GM12864 (cell line): ENCODE data around the gene HOXD9.

Source experiments
- DNase-seq: peaks from one replicate; pipeline ENCODE4 v3.0.0-alpha.2; 2011; ENCODE audit warnings: low read depth
- H3K4me3 ChIP-seq: 2 replicates; pipeline ENCODE4 v1.5.1; 2011; ENCODE audit warnings: mild to moderate bottlenecking, low read depth, low read length, control low read depth
- TF ChIP-seq, protein P1 (sequence below): IDR thresholded peaks from 2 replicates; pipeline ENCODE4 v1.5.1; 2011; ENCODE audit warnings: low read depth, mild to moderate bottlenecking, moderate library complexity, low read length, control low read depth, inconsistent platforms; ENCODE audit errors: missing control alignments

Gene HOXD9

DNA sequence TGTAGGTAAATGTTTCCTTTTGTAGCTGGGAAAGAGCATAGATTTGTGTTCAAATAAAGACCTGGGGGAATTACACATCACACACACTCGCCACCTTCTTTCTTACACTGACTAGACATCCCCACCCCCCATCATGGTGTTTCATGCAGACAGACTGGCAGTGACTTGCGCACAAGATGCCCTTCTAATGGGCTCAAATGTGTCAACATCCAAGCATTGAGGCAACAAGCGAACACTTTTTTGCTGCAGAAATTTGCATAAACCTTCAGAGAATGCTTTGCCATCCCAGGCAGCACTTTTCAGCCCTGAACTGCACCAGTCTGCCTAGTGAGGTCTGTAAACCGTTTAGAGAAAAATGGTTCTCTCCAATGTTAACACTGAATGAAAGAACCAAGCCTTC lies 11.5 kb downstream of the HOXD9 start:
- no peak for DNase-seq
- TF ChIP-seq, protein P1, sequence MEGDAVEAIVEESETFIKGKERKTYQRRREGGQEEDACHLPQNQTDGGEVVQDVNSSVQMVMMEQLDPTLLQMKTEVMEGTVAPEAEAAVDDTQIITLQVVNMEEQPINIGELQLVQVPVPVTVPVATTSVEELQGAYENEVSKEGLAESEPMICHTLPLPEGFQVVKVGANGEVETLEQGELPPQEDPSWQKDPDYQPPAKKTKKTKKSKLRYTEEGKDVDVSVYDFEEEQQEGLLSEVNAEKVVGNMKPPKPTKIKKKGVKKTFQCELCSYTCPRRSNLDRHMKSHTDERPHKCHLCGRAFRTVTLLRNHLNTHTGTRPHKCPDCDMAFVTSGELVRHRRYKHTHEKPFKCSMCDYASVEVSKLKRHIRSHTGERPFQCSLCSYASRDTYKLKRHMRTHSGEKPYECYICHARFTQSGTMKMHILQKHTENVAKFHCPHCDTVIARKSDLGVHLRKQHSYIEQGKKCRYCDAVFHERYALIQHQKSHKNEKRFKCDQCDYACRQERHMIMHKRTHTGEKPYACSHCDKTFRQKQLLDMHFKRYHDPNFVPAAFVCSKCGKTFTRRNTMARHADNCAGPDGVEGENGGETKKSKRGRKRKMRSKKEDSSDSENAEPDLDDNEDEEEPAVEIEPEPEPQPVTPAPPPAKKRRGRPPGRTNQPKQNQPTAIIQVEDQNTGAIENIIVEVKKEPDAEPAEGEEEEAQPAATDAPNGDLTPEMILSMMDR: no peak
- no peak overlapping the region for H3K4me3 ChIP-seq

DNA sequence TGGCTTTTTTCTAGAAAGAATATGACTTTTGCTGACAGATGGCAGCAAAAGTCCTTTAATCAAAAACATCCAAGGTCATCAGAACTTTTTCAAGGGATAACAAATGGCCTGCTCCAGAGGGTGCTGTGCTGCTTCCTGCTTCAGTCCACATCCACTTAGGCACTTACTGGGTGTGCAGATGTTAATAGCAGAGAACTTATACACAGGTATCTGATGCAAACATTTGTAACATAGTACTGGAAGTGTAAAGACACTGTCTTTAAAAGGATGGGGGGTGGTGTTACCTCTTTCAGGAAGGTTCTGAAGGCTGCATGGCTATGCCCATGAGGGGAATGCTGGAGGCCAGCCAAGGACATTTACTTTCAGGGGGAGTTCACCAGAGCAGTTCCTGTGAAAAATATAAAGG lies 12.5 kb downstream of the HOXD9 start:
- no peak for DNase-seq
- TF ChIP-seq, protein P1: no peak
- no peak overlapping the region for H3K4me3 ChIP-seq

DNA sequence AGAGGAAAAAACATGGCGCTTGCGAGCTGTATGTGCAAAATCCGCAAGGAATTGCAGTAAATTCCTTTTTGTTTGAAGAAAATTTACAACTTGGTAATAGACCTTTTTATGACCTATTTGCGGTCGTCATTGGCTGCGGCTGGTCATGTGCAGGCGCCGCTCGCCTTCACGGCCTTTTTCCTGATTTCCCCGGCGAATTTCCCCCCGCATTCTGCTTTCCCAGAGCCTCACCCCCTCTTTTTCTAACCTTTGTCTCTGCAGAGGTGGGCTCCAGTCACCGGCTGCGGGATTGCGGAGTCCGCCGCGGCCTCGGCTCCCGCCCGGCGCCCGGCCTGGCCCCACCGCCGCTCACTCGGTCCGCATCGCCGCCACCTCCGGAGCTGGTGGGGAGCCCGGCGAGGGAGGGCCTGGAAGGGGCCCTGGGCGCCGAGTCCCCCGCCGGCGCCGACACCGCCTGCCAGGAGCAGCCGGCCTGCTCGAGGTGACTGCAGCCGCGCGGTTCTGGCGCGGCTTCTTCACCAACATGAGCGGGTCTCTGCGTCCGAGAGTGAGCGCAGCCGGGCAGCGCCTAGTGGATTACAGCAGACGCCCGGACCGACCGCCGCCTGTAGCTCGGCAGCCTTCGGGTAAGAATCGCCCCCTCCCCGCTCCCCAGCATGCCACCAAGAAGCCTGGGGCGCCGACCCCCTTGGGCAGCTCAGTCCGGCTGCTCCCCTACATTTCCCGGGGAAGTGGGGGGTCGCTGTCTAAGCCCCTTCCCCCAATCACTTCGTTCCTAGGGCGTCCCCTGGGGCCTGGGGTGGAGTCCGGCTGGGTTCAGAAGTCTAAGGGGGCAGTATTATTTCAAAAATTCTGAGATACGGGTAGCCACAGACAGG lies 14.1 kb downstream of the HOXD9 start:
- no peak overlapping the region for H3K4me3 ChIP-seq
- TF ChIP-seq, protein P1: no peak
- DNase-seq: no peak

DNA sequence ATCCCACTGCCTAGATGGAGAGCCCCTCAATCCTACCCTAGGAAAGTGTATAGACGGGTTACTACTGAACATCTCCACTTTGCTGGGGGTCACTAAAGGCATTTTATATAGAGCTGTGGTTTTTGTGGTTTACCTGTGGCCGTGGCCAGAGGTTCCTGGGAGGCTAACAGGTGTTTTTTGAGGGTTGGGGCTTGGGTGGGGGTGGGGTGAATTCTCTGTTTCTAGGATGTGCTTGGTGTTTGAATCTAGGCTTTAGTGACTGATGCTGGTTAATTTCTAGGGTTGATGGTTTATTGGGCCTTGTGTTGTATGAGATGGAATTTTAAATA lies 14.7 kb downstream of the HOXD9 start:
- no peak overlapping the region for H3K4me3 ChIP-seq
- TF ChIP-seq, protein P1: no peak
- no peak for DNase-seq

GRCh38 chr2:176137906-176138305 lies 15.4 kb downstream of the HOXD9 start:
- DNase-seq: no peak
- no peak overlapping the region for H3K4me3 ChIP-seq
- TF ChIP-seq, protein P1: no peak

DNA sequence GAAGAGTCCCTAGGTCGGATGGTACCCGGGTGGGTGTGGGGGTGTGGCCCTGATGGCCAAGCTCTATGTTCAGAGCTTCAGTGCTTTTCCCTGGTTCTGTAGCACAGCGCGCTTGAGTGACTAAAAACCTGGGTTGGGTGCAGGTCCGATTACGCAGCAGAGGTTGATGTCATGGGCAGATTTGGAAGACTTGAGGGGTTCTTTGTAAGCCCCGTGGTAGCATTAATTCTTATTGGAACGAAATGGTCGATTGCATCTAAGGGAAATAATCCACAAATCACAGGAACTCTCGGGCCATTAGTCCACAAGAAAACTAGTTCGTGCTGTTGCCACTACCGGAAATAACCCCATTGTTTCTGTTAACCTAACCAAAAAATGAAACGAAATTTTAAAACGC lies 16.0 kb downstream of the HOXD9 start:
- TF ChIP-seq, protein P1: no peak
- DNase-seq: no peak
- H3K4me3 ChIP-seq: no peak overlapping the region
